ENCODE data around the gene CDH22.

The CDH22 gene

DNA sequence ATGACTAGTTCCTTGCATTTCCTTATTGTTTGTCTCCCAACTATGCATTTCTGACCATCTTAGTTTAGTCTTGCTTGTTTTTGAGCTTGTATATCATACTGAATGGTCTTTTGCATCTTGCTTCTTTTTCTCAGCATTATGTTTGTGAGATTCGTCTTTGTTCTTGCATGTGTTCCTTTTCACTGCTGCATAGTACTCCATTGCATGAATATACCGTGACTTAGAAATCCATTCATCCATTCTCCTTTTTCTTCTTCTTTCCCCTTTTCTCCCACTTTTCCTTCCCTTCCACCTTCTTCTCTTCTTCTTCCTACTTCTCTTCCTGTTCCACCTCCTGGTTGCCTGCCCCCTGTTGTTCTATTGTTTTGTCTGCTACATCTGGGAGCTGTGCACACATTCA is 42.8 kb downstream of the CDH22 start:
- no peak for DNase-seq

DNA sequence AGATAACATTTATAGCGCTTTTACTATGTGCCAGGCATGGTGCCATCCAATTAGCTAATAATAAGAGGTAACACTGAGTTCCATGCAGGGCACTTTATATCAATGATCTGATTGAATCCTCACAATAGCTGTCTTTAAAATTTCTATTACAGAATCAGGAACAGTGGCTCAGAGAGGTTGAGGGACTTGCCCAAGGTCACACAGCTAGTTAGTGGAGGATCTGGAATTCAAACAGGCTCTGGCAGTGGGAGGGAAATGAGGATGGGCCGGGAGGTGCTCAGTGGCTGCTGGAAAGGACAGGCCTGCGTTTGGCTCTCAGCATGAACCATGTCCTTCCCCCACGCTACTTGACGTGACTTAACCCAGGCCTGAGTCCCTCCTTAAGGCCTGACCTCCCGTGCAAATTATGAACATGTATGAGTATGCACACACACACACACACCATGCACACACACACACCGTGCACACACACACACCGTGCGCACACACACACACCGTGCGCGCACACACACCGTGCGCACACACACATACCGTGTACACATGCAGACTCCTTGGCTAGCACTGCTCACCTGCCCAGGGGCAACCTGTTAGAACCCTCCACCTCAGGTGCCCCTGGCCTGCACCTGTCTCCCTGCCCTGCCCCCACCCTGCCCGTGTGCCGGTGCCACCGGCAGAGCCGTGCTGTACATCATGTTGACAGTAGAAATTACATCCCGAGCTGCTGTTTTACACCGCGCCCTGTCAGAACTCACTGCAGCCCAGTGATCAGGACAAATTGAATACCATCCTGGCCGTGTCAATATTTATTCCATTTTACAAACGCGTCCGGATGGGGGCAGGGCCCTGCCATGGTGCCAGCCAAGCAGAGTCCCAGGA is 43.7 kb downstream of the CDH22 start:
- DNase-seq = no peak

DNA sequence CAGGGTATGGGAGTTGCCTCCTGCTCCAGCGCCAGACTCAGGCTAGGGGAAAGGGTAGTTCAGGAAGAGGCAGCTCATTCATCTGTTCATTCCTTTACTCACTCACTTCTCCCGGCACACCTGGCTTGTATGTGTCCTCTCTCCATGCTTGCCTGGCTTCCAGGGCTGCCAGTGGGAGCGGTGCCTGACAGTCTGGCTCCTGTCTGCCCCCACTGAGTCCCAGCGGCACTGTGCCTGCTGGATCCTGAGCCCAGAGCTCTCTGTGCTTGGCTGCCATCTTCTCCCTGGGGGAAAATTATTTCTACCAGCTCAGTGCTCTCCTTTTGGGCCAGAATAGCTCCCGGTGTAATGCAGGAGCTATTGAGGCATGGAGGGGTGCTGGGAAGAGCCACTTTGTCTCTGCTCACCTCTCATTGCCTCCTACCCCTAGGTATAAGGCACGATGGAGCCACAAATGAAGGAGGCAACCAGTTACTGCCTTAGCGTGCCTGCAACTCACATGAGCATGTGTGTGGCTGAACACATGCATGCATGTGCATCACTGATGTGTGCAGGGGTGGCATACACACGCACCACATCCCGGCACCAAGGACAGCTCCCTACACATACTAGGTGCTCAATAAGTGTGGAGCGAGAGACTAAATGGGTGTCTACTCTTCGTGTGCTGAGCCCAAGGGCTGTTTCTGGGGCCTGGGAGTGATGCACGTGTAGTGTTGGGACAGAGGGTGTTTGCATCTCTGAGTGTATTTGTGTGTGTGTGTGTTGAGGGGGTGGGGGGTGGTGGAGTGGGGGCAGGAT is 46.6 kb downstream of the CDH22 start:
- no peak for DNase-seq

DNA sequence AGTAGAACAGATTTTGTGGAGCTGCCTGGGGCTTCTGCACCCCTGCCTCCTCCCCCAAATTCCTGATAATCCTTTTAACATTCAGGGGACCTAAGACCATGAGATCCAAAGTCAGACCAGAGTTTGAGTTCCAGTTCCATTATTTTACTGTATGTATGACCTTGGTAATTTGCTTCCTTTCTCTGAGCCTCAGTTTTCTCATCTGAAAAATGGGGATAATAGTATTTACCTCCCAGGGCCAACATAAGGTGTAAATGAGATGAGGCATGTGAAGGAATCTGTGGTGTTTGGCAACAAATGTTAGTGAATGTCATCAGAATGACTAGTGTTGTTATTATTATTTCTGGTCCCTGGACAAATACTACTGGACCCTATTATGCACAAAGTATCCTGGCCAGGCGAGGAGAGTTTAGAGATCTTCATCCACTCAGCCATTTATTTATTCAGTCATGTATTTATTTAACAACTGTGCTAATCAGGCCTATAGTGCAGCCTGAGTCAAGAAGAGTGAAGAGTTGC is 47.3 kb downstream of the CDH22 start:
- no peak for DNase-seq

DNA sequence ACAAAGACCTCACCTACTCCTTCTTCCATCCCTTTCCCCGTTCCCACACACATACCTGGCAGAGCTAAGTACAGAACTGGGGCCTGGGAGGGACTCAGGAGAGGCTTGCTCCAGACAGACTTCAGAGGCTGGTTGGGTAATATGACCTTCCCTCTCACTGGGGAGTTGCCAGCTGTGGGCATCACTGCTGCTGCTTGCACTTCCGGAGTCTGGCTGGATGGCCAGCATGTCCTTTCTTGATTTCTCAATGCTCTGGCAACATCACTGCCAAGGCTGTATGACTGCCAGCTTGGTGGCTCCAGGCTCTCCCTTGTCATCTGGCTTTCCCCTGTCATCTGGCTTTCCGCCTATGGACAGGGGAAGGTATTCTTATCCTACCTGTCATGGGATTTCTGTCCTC is 47.8 kb downstream of the CDH22 start:
- no peak for DNase-seq

- no peak for DNase-seq
Measured at GRCh38 chr20:46259260-46259859, 48.9 kb downstream of the CDH22 start.

GRCh38 chr20:46257887-46258286 is 50.4 kb downstream of the CDH22 start:
- no peak for DNase-seq

- DNase-seq = no peak
Measured at GRCh38 chr20:46256293-46256692, 52.0 kb downstream of the CDH22 start.

DNA sequence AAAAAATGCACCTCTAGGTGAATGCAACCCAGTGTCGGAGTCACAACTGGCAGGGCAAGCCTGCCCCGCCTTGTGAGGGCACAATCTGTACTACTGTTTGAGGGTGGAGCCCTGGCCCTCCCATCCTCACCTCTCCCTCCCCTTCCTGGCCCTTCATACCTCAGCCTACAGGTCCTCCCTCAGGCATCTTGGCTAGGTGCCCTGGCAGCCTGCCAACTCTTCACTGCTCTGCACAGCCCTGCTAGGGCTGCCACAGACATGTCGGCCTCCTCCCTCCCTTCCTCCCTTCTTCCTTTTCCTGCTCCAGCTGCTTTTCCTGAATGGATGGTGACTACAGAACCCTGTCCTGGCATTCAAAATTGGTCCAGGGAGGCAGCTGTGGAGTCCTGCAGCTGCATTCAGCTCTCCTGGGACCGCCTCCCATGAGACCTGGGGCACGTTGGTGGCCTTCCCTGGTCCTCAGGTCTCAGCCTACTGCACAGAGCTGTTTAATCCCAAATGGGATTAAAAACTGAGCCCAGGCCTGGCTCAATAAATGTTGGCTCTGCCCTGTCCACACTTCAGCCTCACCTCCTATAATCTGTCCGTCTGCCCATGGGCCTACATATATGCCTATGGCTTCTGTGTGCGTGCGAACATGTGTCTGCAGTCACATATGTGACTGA is 52.7 kb downstream of the CDH22 start:
- DNase-seq = no peak

- no peak for DNase-seq
Measured at GRCh38 chr20:46253391-46253790, 54.9 kb downstream of the CDH22 start.

- DNase-seq = no peak
Measured at GRCh38 chr20:46252352-46253091, 55.8 kb downstream of the CDH22 start.

- DNase-seq = no peak
Measured at GRCh38 chr20:46251211-46251673, 57.1 kb downstream of the CDH22 start.

GRCh38 chr20:46250772-46251171 is 57.5 kb downstream of the CDH22 start:
- DNase-seq = no peak

DNA sequence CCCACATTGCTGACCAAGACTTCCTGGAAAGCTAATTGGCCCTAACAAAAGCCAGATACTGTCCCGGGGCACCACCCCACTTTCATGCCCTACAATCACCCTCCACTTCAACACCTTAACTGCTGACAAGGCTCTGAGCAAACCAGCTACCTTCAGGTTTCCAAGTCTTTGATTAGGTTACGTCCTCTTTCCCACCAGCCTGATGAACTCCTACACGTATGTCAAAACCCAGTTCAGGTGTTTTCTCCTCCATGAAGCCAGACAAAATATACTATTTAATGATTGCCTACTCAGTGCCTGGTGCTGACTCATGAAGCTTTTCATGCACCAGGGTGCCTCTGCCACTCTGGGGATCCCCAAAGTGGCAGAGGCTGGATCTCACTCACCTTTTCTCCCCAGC is 58.6 kb downstream of the CDH22 start:
- DNase-seq = no peak

DNA sequence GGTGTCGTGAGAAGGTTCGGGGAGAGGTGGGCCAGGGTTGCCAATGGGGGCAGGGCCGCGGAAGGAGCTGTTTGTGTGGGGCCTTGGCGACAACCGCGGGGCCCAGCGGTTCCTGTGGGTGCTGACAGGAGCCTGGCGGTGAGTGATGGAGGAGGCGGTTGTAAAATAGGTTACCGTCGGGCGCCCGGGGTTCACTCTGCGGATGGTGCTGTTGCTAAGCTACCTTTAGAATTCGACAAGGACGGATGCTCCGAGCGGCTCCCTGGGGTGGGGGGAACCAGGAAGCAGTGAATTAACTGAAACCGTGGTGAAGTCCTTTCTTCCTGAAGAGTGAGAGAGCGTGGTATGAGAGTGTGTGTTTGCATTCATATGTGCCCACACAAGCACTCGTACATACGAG is 61.7 kb downstream of the CDH22 start:
- DNase-seq = no peak

GRCh38 chr20:46243707-46244628 is 64.3 kb downstream of the CDH22 start:
- DNase-seq = no peak

DNA sequence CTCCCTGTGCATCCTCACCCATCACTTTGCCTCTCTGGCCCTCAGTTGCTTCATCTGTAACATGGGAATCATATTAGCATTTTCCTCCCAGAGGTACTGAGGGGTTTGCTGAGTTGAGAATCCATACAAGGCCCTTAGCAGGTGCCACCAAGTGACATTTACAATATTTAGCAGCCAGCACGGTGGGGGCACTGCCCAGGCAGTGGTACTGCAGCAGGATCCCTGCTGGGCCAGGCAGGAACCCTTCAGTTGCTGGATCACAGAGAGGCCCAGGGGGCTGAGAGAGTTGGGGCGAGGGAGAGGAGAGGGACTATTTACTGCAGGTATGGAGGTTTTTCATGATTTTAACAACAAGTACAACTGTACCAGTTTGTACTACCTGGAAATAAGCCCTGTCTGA is 65.9 kb downstream of the CDH22 start:
- no peak for DNase-seq

DNA sequence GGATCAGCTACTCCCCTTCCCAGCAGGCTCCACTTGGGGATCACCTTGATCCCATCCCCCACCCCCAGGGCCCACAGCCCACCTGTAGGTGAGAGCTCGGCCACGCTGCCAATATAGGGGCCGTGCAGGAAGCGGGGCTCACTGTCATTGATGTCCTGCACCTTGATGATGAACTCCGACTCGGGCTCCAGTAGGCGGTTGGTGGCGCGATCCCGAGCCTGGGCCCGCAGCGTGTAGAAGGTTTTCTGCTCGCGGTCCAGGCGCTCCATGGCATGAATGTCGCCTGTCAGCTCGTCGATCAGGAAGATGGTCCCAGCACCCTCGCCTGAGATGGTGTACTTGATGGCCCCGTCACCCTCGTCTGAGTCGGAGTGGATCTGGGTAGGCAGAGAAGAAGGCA is 67.4 kb downstream of the CDH22 start:
- no peak for DNase-seq

DNA sequence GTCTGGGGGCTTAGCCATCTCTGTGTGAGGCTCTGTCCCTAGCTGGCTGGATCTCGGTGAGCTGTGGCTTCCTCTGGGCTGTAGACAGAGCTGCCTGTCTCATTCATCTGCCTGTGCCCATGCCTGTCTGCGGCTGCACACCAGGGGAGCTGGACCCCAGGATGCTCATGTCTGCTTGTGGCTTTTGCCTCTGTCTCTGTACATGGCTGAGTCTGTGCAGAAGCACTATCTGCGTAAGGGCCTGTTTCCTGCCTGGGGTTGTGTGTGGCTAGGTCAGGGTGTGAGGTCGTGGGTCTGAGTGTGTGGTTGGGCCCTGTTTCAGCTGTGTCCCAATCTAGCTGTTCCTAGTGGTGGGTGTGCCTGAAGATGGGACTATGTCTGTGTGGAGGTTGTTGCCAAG is 68.2 kb downstream of the CDH22 start:
- DNase-seq = no peak

- DNase-seq = no peak
Measured at GRCh38 chr20:46237736-46238135, 70.6 kb downstream of the CDH22 start.

DNA sequence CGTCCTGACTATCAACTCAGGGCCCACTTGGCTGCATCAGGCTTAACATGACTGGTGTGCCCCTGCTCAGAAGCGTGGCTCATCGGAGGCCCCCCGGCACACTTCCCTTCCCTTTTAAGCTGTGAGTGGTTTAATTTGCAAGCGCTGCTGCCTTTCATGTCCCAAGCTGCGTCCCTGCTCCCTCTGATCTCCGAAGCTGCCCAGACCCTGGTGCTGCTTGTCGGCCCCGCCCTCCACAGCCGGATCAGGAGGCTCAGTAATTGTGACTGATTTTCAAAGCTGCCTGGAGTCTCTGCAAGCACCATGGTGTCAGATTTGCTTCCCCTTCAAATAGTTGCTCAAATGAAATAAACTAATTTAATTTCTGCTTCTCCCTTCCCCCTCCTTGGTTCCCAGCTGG is 71.1 kb downstream of the CDH22 start:
- no peak for DNase-seq

All from activated CD4-positive, alpha-beta T cell treated with anti-CD3 and anti-CD28 coated beads for 4 hours (primary cell).